ENCODE results near the gene SPEF2.

Gene SPEF2

DNA sequence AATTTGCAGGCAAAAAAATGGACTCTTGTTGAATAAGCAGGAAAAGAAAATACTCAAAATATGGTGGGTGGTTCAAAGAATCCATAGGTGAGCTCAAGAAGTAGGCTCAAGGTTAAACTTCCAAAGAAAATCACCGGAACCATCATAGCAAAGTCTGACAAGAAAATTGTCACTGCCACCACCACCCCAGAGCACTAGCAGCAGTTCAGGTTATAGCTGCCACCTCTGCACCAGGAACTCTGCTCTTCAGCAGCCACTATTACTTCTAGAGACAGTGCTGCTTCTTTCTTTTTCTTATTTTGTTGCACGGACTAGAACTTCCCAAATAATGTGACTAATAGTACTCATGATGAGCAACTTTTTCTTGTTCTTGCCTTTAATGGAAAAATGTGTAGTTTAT lies 70.3 kb downstream of the SPEF2 start:
- Histone ChIP-seq H3K4me3 (ENCODE audit: low read depth, low read length) (no peak overlapping the region), H3K9me3 (ENCODE audit: control insufficient read depth, insufficient read depth, low read depth, low read length) (no peaks in the 10 kb centered on the region), H3K27ac (ENCODE audit: extremely low read depth, low read depth, low read length) (no peak overlapping the region), H3K4me1 (ENCODE audit: control insufficient read depth, insufficient read depth, low read length) (no peaks in the 10 kb centered on the region), H3K36me3 (ENCODE audit: control insufficient read depth in 2 of 2, insufficient read depth in 1 of 2, low read length in 2 of 2) (no peaks in the 10 kb centered on the region)
- ChIA-PET POLR2A (no interaction called here), CTCF (interaction anchor here (1.3 kb wide), 1 partner anchor 237 kb away, joined by 4 read pairs; no protein-coding TSS in a partner anchor)
- TF ChIP-seq IKZF3 (tag by site-specific recombination; IDR thresholded peaks at IDR 0.05) (no peak), ZNF211 (tag by site-specific recombination; IDR thresholded peaks at IDR 0.05; ENCODE audit: low read depth) (no peak), ZNF621 (tag by site-specific recombination; IDR thresholded peaks at IDR 0.05) (no peak), ZNF221 (tag by site-specific recombination; IDR thresholded peaks at IDR 0.05; ENCODE audit: borderline replicate concordance) (no peak), ZNF423 (tag by site-specific recombination; IDR thresholded peaks at IDR 0.05) (no peak), TCF7L2 (IDR thresholded peaks at IDR 0.05; ENCODE audit: borderline replicate concordance, low read depth, low read length) (no peak), ZNF214 (tag by site-specific recombination; IDR thresholded peaks at IDR 0.05; ENCODE audit: borderline replicate concordance) (no peak), ZNF292 (tag by site-specific recombination; IDR thresholded peaks at IDR 0.05; ENCODE audit: borderline replicate concordance, low read depth) (no peak), ZNF174 (tag by site-specific recombination; IDR thresholded peaks at IDR 0.05) (no peak), ZNF629 (tag by site-specific recombination; IDR thresholded peaks at IDR 0.05) (no peak)
- TF ChIP-seq, protein P1, sequence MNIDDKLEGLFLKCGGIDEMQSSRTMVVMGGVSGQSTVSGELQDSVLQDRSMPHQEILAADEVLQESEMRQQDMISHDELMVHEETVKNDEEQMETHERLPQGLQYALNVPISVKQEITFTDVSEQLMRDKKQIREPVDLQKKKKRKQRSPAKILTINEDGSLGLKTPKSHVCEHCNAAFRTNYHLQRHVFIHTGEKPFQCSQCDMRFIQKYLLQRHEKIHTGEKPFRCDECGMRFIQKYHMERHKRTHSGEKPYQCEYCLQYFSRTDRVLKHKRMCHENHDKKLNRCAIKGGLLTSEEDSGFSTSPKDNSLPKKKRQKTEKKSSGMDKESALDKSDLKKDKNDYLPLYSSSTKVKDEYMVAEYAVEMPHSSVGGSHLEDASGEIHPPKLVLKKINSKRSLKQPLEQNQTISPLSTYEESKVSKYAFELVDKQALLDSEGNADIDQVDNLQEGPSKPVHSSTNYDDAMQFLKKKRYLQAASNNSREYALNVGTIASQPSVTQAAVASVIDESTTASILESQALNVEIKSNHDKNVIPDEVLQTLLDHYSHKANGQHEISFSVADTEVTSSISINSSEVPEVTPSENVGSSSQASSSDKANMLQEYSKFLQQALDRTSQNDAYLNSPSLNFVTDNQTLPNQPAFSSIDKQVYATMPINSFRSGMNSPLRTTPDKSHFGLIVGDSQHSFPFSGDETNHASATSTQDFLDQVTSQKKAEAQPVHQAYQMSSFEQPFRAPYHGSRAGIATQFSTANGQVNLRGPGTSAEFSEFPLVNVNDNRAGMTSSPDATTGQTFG (tag by site-specific recombination; IDR thresholded peaks at IDR 0.05; ENCODE audit: borderline replicate concordance) = no peak

GRCh38 chr5:35694481-35694880 lies 76.8 kb downstream of the SPEF2 start:
- H3K4me1 ChIP-seq (ENCODE audit: control insufficient read depth, insufficient read depth, low read length) = no peaks in the 10 kb centered on the region
- H3K9me3 ChIP-seq (ENCODE audit: control insufficient read depth, insufficient read depth, low read depth, low read length) = no peaks in the 10 kb centered on the region
- H3K36me3 ChIP-seq (ENCODE audit: control insufficient read depth in 2 of 2, insufficient read depth in 1 of 2, low read length in 2 of 2) = no peaks in the 10 kb centered on the region
- no peak overlapping the region for H3K4me3 ChIP-seq (ENCODE audit: low read depth, low read length)
- no peak overlapping the region for H3K27ac ChIP-seq (ENCODE audit: extremely low read depth, low read depth, low read length)
- ChIA-PET POLR2A (no interaction called here), CTCF (interaction anchor here (1.5 kb wide), 1 partner anchor 84 kb away, joined by 4 read pairs; no protein-coding TSS in a partner anchor)
- TF ChIP-seq GLI4 (tag by site-specific recombination; IDR thresholded peaks at IDR 0.05) (no peak), ZNF580 (tag by site-specific recombination; IDR thresholded peaks at IDR 0.05) (no peak), FEZF1 (tag by site-specific recombination; IDR thresholded peaks at IDR 0.05) (no peak), ZNF239 (tag by site-specific recombination; IDR thresholded peaks at IDR 0.05) (no peak)

GRCh38 chr5:35698047-35698808 lies 80.6 kb downstream of the SPEF2 start:
- no peaks in the 10 kb centered on the region for H3K36me3 ChIP-seq (ENCODE audit: control insufficient read depth in 2 of 2, insufficient read depth in 1 of 2, low read length in 2 of 2)
- H3K4me1 ChIP-seq (ENCODE audit: control insufficient read depth, insufficient read depth, low read length) = no peaks in the 10 kb centered on the region
- POLR2A ChIA-PET = no interaction called here
- H3K9me3 ChIP-seq (ENCODE audit: control insufficient read depth, insufficient read depth, low read depth, low read length) = no peaks in the 10 kb centered on the region
- H3K27ac ChIP-seq (ENCODE audit: extremely low read depth, low read depth, low read length) = no peak overlapping the region
- CTCF ChIA-PET = interaction anchor here (0.6 kb wide), 1 partner anchor 348 kb away, joined by 4 read pairs; no protein-coding TSS in a partner anchor
- H3K4me3 ChIP-seq (ENCODE audit: low read depth, low read length) = no peak overlapping the region
- TF ChIP-seq ZSCAN4 (tag by site-specific recombination; IDR thresholded peaks at IDR 0.05) (no peak), ZNF292 (tag by site-specific recombination; IDR thresholded peaks at IDR 0.05; ENCODE audit: borderline replicate concordance, low read depth) (no peak), ZNF10 (tag by site-specific recombination; IDR thresholded peaks at IDR 0.05) (no peak), PRDM1 (tag by site-specific recombination; IDR thresholded peaks at IDR 0.05) (no peak), ZNF169 (tag by site-specific recombination; IDR thresholded peaks at IDR 0.05) (no peak), ZNF274 (IDR thresholded peaks at IDR 0.05; ENCODE audit: low read length) (no peak), ZNF274 (tag by site-specific recombination; IDR thresholded peaks at IDR 0.05; ENCODE audit: borderline replicate concordance) (no peak), ZNF366 (tag by site-specific recombination; conservative IDR thresholded peaks at IDR 0.05) (no peak), OSR2 (tag by site-specific recombination; IDR thresholded peaks at IDR 0.05) (no peak), ZNF391 (tag by site-specific recombination; IDR thresholded peaks at IDR 0.05; ENCODE audit: borderline replicate concordance, low read depth) (no peak), ZNF548 (tag by site-specific recombination; IDR thresholded peaks at IDR 0.05) (no peak), ZNF658 (tag by site-specific recombination; IDR thresholded peaks at IDR 0.05) (no peak), ZBTB20 (tag by site-specific recombination; IDR thresholded peaks at IDR 0.05) (no peak)
- TF ChIP-seq, protein P2, sequence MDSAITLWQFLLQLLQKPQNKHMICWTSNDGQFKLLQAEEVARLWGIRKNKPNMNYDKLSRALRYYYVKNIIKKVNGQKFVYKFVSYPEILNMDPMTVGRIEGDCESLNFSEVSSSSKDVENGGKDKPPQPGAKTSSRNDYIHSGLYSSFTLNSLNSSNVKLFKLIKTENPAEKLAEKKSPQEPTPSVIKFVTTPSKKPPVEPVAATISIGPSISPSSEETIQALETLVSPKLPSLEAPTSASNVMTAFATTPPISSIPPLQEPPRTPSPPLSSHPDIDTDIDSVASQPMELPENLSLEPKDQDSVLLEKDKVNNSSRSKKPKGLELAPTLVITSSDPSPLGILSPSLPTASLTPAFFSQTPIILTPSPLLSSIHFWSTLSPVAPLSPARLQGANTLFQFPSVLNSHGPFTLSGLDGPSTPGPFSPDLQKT (IDR thresholded peaks at IDR 0.05; ENCODE audit: borderline replicate concordance, low read depth, low read length) = no peak

Measured in HEK293 (cell line).